ENCODE data around the gene RPS19BP1. TPM values are rescaled to one million over a fixed set of nuclear protein-coding genes. Genes with fewer than 3 reads are reported as not detected.

RPS19BP1 gene
- total RNA-seq, 2 donors from 2014 or later = 65.5 to 70.3 TPM

GRCh38 chr22:39488563-39489083, 43.9 kb downstream of the RPS19BP1 start:
- Histone ChIP-seq H3K27me3 (ENCODE audit: control insufficient read depth, insufficient read depth, low read length, poor library complexity, severe bottlenecking) (no peaks in the 10 kb centered on the region), H3K27ac (ENCODE audit: low read depth, low read length) (no peak overlapping the region), H3K4me1 (ENCODE audit: control insufficient read depth, insufficient read depth, low read length) (no peaks in the 10 kb centered on the region), H3K4me3 (ENCODE audit: low read length) (no peak overlapping the region), H3K36me3 (ENCODE audit: control insufficient read depth, insufficient read depth, low read length) (no peaks in the 10 kb centered on the region), H3K9me3 (ENCODE audit: control insufficient read depth, low read length) (no peaks in the 10 kb centered on the region), H3K9ac (ENCODE audit: extremely low read depth, low read length, poor library complexity, severe bottlenecking) (no peak overlapping the region)
- H3K9me3 Mint-ChIP-seq = no peaks in the 10 kb centered on the region
- 93 to 98% methylated on average over 19 to 39 of the region's 39 CpGs for WGBS, 2 experiments (ENCODE audit: insufficient coverage in 1 of 2, insufficient read length in 1 of 2)
- TF ChIP-seq, protein P1, sequence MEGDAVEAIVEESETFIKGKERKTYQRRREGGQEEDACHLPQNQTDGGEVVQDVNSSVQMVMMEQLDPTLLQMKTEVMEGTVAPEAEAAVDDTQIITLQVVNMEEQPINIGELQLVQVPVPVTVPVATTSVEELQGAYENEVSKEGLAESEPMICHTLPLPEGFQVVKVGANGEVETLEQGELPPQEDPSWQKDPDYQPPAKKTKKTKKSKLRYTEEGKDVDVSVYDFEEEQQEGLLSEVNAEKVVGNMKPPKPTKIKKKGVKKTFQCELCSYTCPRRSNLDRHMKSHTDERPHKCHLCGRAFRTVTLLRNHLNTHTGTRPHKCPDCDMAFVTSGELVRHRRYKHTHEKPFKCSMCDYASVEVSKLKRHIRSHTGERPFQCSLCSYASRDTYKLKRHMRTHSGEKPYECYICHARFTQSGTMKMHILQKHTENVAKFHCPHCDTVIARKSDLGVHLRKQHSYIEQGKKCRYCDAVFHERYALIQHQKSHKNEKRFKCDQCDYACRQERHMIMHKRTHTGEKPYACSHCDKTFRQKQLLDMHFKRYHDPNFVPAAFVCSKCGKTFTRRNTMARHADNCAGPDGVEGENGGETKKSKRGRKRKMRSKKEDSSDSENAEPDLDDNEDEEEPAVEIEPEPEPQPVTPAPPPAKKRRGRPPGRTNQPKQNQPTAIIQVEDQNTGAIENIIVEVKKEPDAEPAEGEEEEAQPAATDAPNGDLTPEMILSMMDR (conservative IDR thresholded peaks at IDR 0.05) = no peak
- H3K27me3 Mint-ChIP-seq (ENCODE audit: insufficient read depth) = peaks cover 6% of the 10 kb centered on the region
- no peak for DNase-seq
- peaks cover 2% of the 10 kb centered on the region for H3K4me1 Mint-ChIP-seq
- no peak overlapping the region for H3K27ac Mint-ChIP-seq
- no peaks in the 10 kb centered on the region for H3K36me3 Mint-ChIP-seq (ENCODE audit: low read depth)
- H3K4me3 Mint-ChIP-seq = no peak overlapping the region

GRCh38 chr22:39487826-39488520, 44.6 kb downstream of the RPS19BP1 start:
- Mint-ChIP-seq H3K9me3 (no peaks in the 10 kb centered on the region), H3K27ac (no peak overlapping the region), H3K4me1 (peaks cover 2% of the 10 kb centered on the region), H3K4me3 (no peak overlapping the region), H3K36me3 (ENCODE audit: low read depth) (no peaks in the 10 kb centered on the region), H3K27me3 (ENCODE audit: insufficient read depth) (peaks cover 4% of the 10 kb centered on the region)
- Histone ChIP-seq H3K4me1 (ENCODE audit: control insufficient read depth, insufficient read depth, low read length) (no peaks in the 10 kb centered on the region), H3K36me3 (ENCODE audit: control insufficient read depth, insufficient read depth, low read length) (no peaks in the 10 kb centered on the region), H3K27ac (ENCODE audit: low read depth, low read length) (no peak overlapping the region), H3K4me3 (ENCODE audit: low read length) (no peak overlapping the region), H3K9ac (ENCODE audit: extremely low read depth, low read length, poor library complexity, severe bottlenecking) (no peak overlapping the region), H3K27me3 (ENCODE audit: control insufficient read depth, insufficient read depth, low read length, poor library complexity, severe bottlenecking) (no peaks in the 10 kb centered on the region), H3K9me3 (ENCODE audit: control insufficient read depth, low read length) (no peaks in the 10 kb centered on the region)
- TF ChIP-seq, protein P1 (conservative IDR thresholded peaks at IDR 0.05) = no peak
- no peak for DNase-seq
- 95 to 96% methylated on average over 69 to 70 of the region's 70 CpGs for WGBS, 2 experiments (ENCODE audit: insufficient coverage in 1 of 2, insufficient read length in 1 of 2)

GRCh38 chr22:39486951-39487825, 45.4 kb downstream of the RPS19BP1 start:
- Histone ChIP-seq H3K4me3 (ENCODE audit: low read length) (no peak overlapping the region), H3K27ac (ENCODE audit: low read depth, low read length) (no peak overlapping the region)

More at GRCh38 chr22:39486951-39487825, 45.4 kb downstream of the RPS19BP1 start:
- H3K9me3 ChIP-seq (ENCODE audit: control insufficient read depth, low read length) = no peaks in the 10 kb centered on the region
- H3K36me3 ChIP-seq (ENCODE audit: control insufficient read depth, insufficient read depth, low read length) = no peaks in the 10 kb centered on the region
- 93 to 97% methylated on average over 36 to 45 of the region's 45 CpGs for WGBS, 2 experiments (ENCODE audit: insufficient coverage in 1 of 2, insufficient read length in 1 of 2)
- Mint-ChIP-seq H3K9me3 (no peaks in the 10 kb centered on the region), H3K4me3 (no peak overlapping the region), H3K27ac (no peak overlapping the region), H3K27me3 (ENCODE audit: insufficient read depth) (peaks cover 4% of the 10 kb centered on the region), H3K4me1 (peaks cover 2% of the 10 kb centered on the region), H3K36me3 (ENCODE audit: low read depth) (no peaks in the 10 kb centered on the region)
- no peak overlapping the region for H3K9ac ChIP-seq (ENCODE audit: extremely low read depth, low read length, poor library complexity, severe bottlenecking)
- DNase-seq = no peak
- H3K4me1 ChIP-seq (ENCODE audit: control insufficient read depth, insufficient read depth, low read length) = no peaks in the 10 kb centered on the region
- TF ChIP-seq, protein P1 (conservative IDR thresholded peaks at IDR 0.05) = no peak
- H3K27me3 ChIP-seq (ENCODE audit: control insufficient read depth, insufficient read depth, low read length, poor library complexity, severe bottlenecking) = no peaks in the 10 kb centered on the region
